Neural cell (in vitro differentiated cells): Measurements from ENCODE around the gene RNASE7. TPM values are rescaled to one million over a fixed set of nuclear protein-coding genes. Genes with fewer than 3 reads are reported as not detected.

Experiments
- H2AFZ ChIP-seq: fragments of 200-600, 300-800 bp; sonication (generic), shearing (Covaris generic); 2 replicates; pipeline ENCODE4 v1.6.0; 2014; ENCODE audit warnings: low read depth, mild to moderate bottlenecking, antibody characterized with exemption, low read length, moderate library complexity
- H3F3A ChIP-seq: fragments of 200-600 bp; shearing (Covaris generic); 2 replicates; pipeline ENCODE4 v1.6.1; 2016; ENCODE audit warnings: mild to moderate bottlenecking, moderate library complexity, mixed read lengths, antibody characterized with exemption, low read length; ENCODE audit not compliant: insufficient read depth, poor library complexity, severe bottlenecking
- H3K27ac ChIP-seq: fragments of 200-600, 300-800 bp; sonication (generic), shearing (Covaris generic); 2 replicates; pipeline ENCODE4 v1.5.1; 2014; ENCODE audit warnings: mild to moderate bottlenecking, low read length, moderate library complexity
- H3K27me3 ChIP-seq: fragments of 300-800, 200-600 bp; sonication (generic), shearing (Covaris generic); 2 replicates; pipeline ENCODE4 v1.6.0; 2014; ENCODE audit warnings: mild to moderate bottlenecking, low read depth, low read length, moderate library complexity; ENCODE audit not compliant: insufficient read depth
- H3K36me3 ChIP-seq: fragments of 300-800, 200-600 bp; sonication (generic), shearing (Covaris generic); 2 replicates; pipeline ENCODE4 v1.5.1; 2014; ENCODE audit warnings: mild to moderate bottlenecking, antibody characterized with exemption, low read length, moderate library complexity; ENCODE audit not compliant: insufficient read depth
- H3K4me2 ChIP-seq: fragments of 300-800, 200-600 bp; sonication (generic), shearing (Covaris generic); 2 replicates; pipeline ENCODE4 v1.6.0; 2014; ENCODE audit warnings: mild to moderate bottlenecking, low read length
- H3K4me3 ChIP-seq: fragments of 300-800, 200-600 bp; sonication (generic), shearing (Covaris generic); 2 replicates; pipeline ENCODE4 v1.5.1; 2014; ENCODE audit warnings: mild to moderate bottlenecking, low read length, moderate library complexity
- H3K79me2 ChIP-seq: fragments of 200-600 bp; shearing (Covaris generic); replicated peaks from 2 replicates; pipeline ENCODE4 v1.6.0; 2014; ENCODE audit warnings: mild to moderate bottlenecking, low read length, moderate library complexity; ENCODE audit not compliant: insufficient read depth
- H3K9ac ChIP-seq: fragments of 300-800, 200-600 bp; sonication (generic), shearing (Covaris generic); 2 replicates; pipeline ENCODE4 v1.6.1; 2016; ENCODE audit warnings: mild to moderate bottlenecking, low read length, mixed read lengths
- H3K9me2 ChIP-seq: fragments of 200-600 bp; shearing (Covaris generic); 2 replicates; pipeline ENCODE4 v1.6.1; 2016; ENCODE audit warnings: mild to moderate bottlenecking, low read length, mixed read lengths; ENCODE audit not compliant: insufficient read depth
- H3K9me3 ChIP-seq: fragments of 200-600, 300-800 bp; sonication (generic), shearing (Covaris generic); 2 replicates; pipeline ENCODE4 v1.6.1; 2016; ENCODE audit warnings: mild to moderate bottlenecking, mixed run types, low read length, moderate library complexity, mixed read lengths
- H4K20me1 ChIP-seq: fragments of 200-600 bp; shearing (Covaris generic); 2 replicates; pipeline ENCODE4 v1.6.1; 2016; ENCODE audit warnings: mild to moderate bottlenecking, mixed run types; ENCODE audit not compliant: insufficient read depth
- EP300 ChIP-seq: fragments of 450-650 bp; conservative IDR thresholded peaks from 2 replicates; pipeline ENCODE4 v1.6.1; 2014; ENCODE audit warnings: antibody characterized with exemption, mild to moderate bottlenecking, moderate library complexity; ENCODE audit not compliant: poor library complexity, severe bottlenecking
- EZH2 ChIP-seq: fragments of 200-600, 300-800 bp; shearing (Covaris generic), sonication (generic); IDR thresholded peaks from 2 replicates; pipeline ENCODE4 v1.6.1; 2014; ENCODE audit warnings: antibody characterized with exemption, low read length, borderline replicate concordance, mild to moderate bottlenecking; ENCODE audit not compliant: insufficient read depth, poor library complexity, severe bottlenecking
- MXI1 ChIP-seq: fragments of 450-650 bp; conservative IDR thresholded peaks from 2 replicates; pipeline ENCODE4 v1.6.1; 2014; ENCODE audit warnings: antibody characterized with exemption, mild to moderate bottlenecking; ENCODE audit not compliant: poor library complexity, severe bottlenecking
- POLR2AphosphoS5 ChIP-seq: IDR thresholded peaks from 2 replicates; pipeline ENCODE4 v1.6.1; 2012
- RAD21 ChIP-seq: fragments of 450-650 bp; conservative IDR thresholded peaks from 2 replicates; pipeline ENCODE4 v1.6.1; 2014; ENCODE audit warnings: antibody characterized with exemption, mild to moderate bottlenecking, moderate library complexity
- SMC3 ChIP-seq: fragments of 450-650 bp; conservative IDR thresholded peaks from 2 replicates; pipeline ENCODE4 v1.6.1; 2014; ENCODE audit warnings: antibody characterized with exemption, mild to moderate bottlenecking, moderate library complexity; ENCODE audit not compliant: poor library complexity
- TAF1 ChIP-seq: IDR thresholded peaks from 2 replicates; pipeline ENCODE4 v1.6.1; 2012; ENCODE audit warnings: low read depth
- polyA plus RNA-seq: library from polyadenylated mRNA; depleted of rRNA; stranded (reverse); fragments of >200 nt; gene quantifications from 2 replicates; pipeline ENCODE4 v1.2.3, GENCODE V29; 2014
- TF ChIP-seq, protein P1 (sequence below): IDR thresholded peaks from 2 replicates; pipeline ENCODE4 v1.6.1; 2012; ENCODE audit warnings: borderline replicate concordance
- TF ChIP-seq, protein P2 (sequence below): fragments of 450-650 bp; IDR thresholded peaks from 2 replicates; pipeline ENCODE4 v1.5.1; 2014; ENCODE audit warnings: antibody characterized with exemption, mild to moderate bottlenecking, moderate library complexity; ENCODE audit not compliant: poor library complexity, severe bottlenecking

RNASE7 gene
- polyA plus RNA-seq, 1 donor from 2014 or later: not detected

DNA sequence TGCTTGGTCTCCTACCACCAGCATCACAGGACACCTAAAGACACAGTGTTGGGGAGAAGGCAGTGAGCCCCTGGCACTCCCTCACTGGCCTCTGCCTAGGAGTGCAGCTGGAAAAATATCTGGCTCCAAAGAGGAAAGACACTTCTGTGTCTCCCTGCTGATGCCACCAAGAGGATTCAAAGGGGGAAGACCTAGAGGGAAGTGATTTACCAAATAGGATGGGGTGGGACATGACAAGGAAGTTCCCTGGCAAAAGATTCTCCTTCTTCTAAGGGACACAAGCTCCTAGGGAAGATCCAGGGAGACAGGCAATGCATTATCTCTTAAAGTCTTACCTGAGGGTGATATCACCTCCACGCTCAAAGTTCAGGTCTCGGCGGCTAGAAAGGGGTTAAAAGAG is 23.4 kb upstream of the RNASE7 start:
- TF ChIP-seq SMC3 (no peak), TAF1 (no peak)
- Histone ChIP-seq H4K20me1 (no peaks in the 10 kb centered on the region), H3K79me2 (no peaks in the 10 kb centered on the region), H3K9ac (no peak overlapping the region), H3F3A (no peaks in the 10 kb centered on the region), H3K36me3 (no peaks in the 10 kb centered on the region), H3K27me3 (peaks cover 5% of the 10 kb centered on the region), H3K4me3 (no peak overlapping the region), H3K27ac (no peak overlapping the region), H2AFZ (no peak overlapping the region), H3K9me2 (no peaks in the 10 kb centered on the region), H3K9me3 (no peaks in the 10 kb centered on the region), H3K4me2 (no peak overlapping the region)

DNA sequence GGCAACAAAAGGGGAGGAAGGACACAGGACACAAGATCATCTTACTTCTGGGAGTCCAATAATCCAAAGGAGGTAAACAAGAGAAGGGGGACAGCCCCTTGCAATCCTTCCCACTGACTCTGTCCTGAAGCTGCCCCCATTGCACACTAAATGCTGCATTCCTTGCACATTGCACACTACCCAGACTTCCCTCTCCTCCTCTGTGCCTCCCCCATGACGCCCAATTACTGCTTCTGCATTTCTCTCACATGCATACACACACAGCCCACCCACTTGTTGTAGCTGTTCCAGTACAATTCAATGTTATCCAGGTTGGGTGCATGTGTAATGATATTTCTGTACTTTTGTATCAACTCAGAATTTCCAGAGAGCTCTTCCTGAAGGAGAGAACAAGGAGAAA is 22.8 kb upstream of the RNASE7 start:
- Histone ChIP-seq H3K9me2 (no peaks in the 10 kb centered on the region), H3K79me2 (no peaks in the 10 kb centered on the region), H4K20me1 (no peaks in the 10 kb centered on the region), H3K4me2 (no peak overlapping the region), H3F3A (no peaks in the 10 kb centered on the region), H3K27me3 (peaks cover 11% of the 10 kb centered on the region), H2AFZ (no peak overlapping the region), H3K36me3 (no peaks in the 10 kb centered on the region), H3K9me3 (no peaks in the 10 kb centered on the region), H3K4me3 (no peak overlapping the region), H3K27ac (no peak overlapping the region), H3K9ac (no peak overlapping the region)
- TF ChIP-seq EP300 (no peak), EZH2 (no peak), TAF1 (no peak), RAD21 (no peak)
- TF ChIP-seq, protein P1, sequence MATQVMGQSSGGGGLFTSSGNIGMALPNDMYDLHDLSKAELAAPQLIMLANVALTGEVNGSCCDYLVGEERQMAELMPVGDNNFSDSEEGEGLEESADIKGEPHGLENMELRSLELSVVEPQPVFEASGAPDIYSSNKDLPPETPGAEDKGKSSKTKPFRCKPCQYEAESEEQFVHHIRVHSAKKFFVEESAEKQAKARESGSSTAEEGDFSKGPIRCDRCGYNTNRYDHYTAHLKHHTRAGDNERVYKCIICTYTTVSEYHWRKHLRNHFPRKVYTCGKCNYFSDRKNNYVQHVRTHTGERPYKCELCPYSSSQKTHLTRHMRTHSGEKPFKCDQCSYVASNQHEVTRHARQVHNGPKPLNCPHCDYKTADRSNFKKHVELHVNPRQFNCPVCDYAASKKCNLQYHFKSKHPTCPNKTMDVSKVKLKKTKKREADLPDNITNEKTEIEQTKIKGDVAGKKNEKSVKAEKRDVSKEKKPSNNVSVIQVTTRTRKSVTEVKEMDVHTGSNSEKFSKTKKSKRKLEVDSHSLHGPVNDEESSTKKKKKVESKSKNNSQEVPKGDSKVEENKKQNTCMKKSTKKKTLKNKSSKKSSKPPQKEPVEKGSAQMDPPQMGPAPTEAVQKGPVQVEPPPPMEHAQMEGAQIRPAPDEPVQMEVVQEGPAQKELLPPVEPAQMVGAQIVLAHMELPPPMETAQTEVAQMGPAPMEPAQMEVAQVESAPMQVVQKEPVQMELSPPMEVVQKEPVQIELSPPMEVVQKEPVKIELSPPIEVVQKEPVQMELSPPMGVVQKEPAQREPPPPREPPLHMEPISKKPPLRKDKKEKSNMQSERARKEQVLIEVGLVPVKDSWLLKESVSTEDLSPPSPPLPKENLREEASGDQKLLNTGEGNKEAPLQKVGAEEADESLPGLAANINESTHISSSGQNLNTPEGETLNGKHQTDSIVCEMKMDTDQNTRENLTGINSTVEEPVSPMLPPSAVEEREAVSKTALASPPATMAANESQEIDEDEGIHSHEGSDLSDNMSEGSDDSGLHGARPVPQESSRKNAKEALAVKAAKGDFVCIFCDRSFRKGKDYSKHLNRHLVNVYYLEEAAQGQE: no peak

DNA sequence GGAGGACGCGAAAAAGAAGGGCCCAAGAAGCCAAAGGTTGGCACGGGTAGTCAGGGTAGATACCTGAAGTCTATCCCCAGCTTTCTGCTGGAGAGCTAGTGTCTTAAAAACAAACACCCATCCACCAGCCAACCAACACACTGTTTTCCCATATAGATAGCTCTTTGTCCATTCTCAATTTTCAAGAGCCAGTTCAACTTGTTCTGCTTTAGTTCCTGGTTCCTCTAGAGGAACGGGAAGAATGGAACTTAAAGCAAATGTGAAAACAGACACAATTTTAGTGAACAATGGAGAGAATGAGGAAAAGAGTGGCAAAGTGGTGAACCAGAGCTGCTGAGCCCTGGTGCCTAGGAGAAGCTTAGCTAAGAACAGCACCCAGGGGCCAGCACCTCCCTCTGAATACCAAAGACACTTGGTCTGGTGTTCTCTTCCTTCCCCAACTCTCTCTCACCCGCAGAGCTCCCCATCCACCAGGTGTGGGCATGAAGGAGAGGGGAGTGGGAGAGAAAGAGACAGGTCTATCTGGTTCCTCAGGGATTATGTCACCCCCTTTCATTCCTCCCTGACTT is 21.1 kb upstream of the RNASE7 start:
- Histone ChIP-seq H3F3A (no peaks in the 10 kb centered on the region), H3K4me3 (no peak overlapping the region), H3K9me2 (no peaks in the 10 kb centered on the region), H2AFZ (no peak overlapping the region), H3K9me3 (no peaks in the 10 kb centered on the region), H3K4me2 (no peak overlapping the region), H3K36me3 (no peaks in the 10 kb centered on the region), H3K27me3 (peaks cover 19% of the 10 kb centered on the region), H3K9ac (no peak overlapping the region), H4K20me1 (no peaks in the 10 kb centered on the region), H3K79me2 (no peaks in the 10 kb centered on the region), H3K27ac (no peak overlapping the region)
- TF ChIP-seq POLR2AphosphoS5 (no peak), TAF1 (no peak), EP300 (no peak), RAD21 (no peak), EZH2 (no peak), SMC3 (no peak), MXI1 (no peak)
- TF ChIP-seq, protein P2, sequence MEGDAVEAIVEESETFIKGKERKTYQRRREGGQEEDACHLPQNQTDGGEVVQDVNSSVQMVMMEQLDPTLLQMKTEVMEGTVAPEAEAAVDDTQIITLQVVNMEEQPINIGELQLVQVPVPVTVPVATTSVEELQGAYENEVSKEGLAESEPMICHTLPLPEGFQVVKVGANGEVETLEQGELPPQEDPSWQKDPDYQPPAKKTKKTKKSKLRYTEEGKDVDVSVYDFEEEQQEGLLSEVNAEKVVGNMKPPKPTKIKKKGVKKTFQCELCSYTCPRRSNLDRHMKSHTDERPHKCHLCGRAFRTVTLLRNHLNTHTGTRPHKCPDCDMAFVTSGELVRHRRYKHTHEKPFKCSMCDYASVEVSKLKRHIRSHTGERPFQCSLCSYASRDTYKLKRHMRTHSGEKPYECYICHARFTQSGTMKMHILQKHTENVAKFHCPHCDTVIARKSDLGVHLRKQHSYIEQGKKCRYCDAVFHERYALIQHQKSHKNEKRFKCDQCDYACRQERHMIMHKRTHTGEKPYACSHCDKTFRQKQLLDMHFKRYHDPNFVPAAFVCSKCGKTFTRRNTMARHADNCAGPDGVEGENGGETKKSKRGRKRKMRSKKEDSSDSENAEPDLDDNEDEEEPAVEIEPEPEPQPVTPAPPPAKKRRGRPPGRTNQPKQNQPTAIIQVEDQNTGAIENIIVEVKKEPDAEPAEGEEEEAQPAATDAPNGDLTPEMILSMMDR: no peak
- TF ChIP-seq, protein P1: no peak
